ENCODE results near the gene DKK1. TPM values are rescaled to one million over a fixed set of nuclear protein-coding genes. Genes with fewer than 3 reads are reported as not detected.

Gene DKK1
- total and polyA plus RNA-seq, 2 of the 13 experiments (the other 11 are each of a cell fraction or from before 2014, with no cell fraction given), result 123 to 262 TPM

DNA sequence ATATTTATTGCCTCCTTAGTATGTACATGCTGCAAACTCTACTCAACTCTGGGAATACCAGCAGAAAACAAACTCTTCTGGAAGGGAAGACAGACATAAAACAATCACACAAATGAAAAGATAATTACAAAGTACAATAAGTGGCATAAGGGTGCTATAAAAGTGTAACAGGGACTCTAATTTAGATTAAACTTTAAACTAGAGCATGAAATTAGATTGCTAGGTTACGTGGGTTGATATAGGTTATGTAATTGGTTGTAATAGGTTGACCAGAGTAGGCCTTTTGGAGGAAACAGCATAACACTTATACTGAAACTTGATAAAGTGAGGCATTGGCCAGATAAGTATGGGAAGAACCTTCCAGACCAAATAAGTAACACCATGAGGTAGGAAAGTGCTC lies 26.2 kb upstream of the DKK1 start:
- H3K4me3 ChIP-seq (replicated peaks in 1 of 3; ENCODE audit: insufficient read depth in 1 of 3, low read depth in 2 of 3, low read length in 3 of 3), result no peak overlapping the region
- FAIRE-seq, result no peak
- ChIA-PET CTCF (ENCODE audit: low intra/inter-chr PET ratio, low total read pairs) (no interaction called here), POLR2A (no interaction called here)
- intact Hi-C loops (cut with micrococcal nuclease; ENCODE audit: unreplicated experiment) (no loop called here), in situ Hi-C loops (cut with HindIII; ENCODE audit: extremely low pct_ligation_motif_present, low pct_unique_long_range_greater_than_20kb) (no loop called here)
- no peak for ATAC-seq
- no peak overlapping the region for H3K9ac ChIP-seq (ENCODE audit: insufficient read depth, low read depth, low read length)
- H3K27ac ChIP-seq (ENCODE audit: extremely low read length, insufficient read depth, low read length), result no peak overlapping the region
- no peaks in the 10 kb centered on the region for H3K79me2 ChIP-seq (ENCODE audit: insufficient read depth, low read length)
- WGBS (ENCODE audit: low lambda C conversion rate), result 36% methylated on average over 1 of the region's 1 CpG
- H3K9me3 ChIP-seq (ENCODE audit: low read length), result no peaks in the 10 kb centered on the region
- BruUV-seq (replicated peaks), result no TSS peak
- no peak overlapping the region for H2AFZ ChIP-seq (ENCODE audit: low read length)
- no peaks in the 10 kb centered on the region for H3K4me1 ChIP-seq (ENCODE audit: insufficient read depth, low read length)
- no peak overlapping the region for H3K4me2 ChIP-seq (ENCODE audit: low read depth, low read length)
- no peak for DNase-seq (ENCODE audit: low spot score)
- no peaks in the 10 kb centered on the region for H4K20me1 ChIP-seq (ENCODE audit: insufficient read depth, low read length)
- no peaks in the 10 kb centered on the region for H3K36me3 ChIP-seq (replicated peaks in 1 of 2; ENCODE audit: control insufficient read depth in 1 of 2, insufficient read depth in 2 of 2, low read length in 2 of 2)
- no peak for TF ChIP-seq GLI4 (CRISPR knock-in tag; IDR thresholded peaks at IDR 0.05; ENCODE audit: borderline replicate concordance)
- TF ChIP-seq ZNF484 (CRISPR knock-in tag; IDR thresholded peaks at IDR 0.05; ENCODE audit: borderline replicate concordance, low read depth), result no peak
- TF ChIP-seq, protein P1, sequence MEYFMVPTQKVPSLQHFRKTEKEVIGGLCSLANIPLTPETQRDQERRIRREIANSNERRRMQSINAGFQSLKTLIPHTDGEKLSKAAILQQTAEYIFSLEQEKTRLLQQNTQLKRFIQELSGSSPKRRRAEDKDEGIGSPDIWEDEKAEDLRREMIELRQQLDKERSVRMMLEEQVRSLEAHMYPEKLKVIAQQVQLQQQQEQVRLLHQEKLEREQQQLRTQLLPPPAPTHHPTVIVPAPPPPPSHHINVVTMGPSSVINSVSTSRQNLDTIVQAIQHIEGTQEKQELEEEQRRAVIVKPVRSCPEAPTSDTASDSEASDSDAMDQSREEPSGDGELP (IDR thresholded peaks at IDR 0.05; ENCODE audit: borderline replicate concordance, low read depth), result no peak
- no peak for TF ChIP-seq KDM2A (CRISPR knock-in tag; IDR thresholded peaks at IDR 0.05; ENCODE audit: borderline replicate concordance, low read depth)
- no peak for TF ChIP-seq ZNF263 (CRISPR knock-in tag; IDR thresholded peaks at IDR 0.05)
- TF ChIP-seq TRIM24 (CRISPR knock-in tag; IDR thresholded peaks at IDR 0.05), result no peak
- TF ChIP-seq, protein P2, sequence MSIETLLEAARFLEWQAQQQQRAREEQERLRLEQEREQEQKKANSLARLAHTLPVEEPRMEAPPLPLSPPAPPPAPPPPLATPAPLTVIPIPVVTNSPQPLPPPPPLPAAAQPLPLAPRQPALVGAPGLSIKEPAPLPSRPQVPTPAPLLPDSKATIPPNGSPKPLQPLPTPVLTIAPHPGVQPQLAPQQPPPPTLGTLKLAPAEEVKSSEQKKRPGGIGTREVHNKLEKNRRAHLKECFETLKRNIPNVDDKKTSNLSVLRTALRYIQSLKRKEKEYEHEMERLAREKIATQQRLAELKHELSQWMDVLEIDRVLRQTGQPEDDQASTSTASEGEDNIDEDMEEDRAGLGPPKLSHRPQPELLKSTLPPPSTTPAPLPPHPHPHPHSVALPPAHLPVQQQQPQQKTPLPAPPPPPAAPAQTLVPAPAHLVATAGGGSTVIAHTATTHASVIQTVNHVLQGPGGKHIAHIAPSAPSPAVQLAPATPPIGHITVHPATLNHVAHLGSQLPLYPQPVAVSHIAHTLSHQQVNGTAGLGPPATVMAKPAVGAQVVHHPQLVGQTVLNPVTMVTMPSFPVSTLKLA (IDR thresholded peaks at IDR 0.05), result no peak
- H3K27me3 ChIP-seq (ENCODE audit: control insufficient read depth in 1 of 2, insufficient read depth in 2 of 2, low read length in 2 of 2), result no peaks in the 10 kb centered on the region

All from HepG2 (cell line).